Stimulated activated CD8-positive, alpha-beta memory T cell treated with anti-CD3 and anti-CD28 coated beads, Interleukin-15, amount 100 ng/mL, for 4 hours (primary cell): ENCODE measurements around the gene MAS1L.
"Not testable (repeated sequence)": the region's sequence is repeated elsewhere in the genome, so short reads cannot be mapped to it uniquely, and the experiment has no call there.

Experiments
- DNase-seq, 2 donors: peaks; one replicate each; pipeline ENCODE4 v3.0.0-alpha.2; 2020; ENCODE audit warnings: low read depth in 2 of 2

MAS1L gene

DNA sequence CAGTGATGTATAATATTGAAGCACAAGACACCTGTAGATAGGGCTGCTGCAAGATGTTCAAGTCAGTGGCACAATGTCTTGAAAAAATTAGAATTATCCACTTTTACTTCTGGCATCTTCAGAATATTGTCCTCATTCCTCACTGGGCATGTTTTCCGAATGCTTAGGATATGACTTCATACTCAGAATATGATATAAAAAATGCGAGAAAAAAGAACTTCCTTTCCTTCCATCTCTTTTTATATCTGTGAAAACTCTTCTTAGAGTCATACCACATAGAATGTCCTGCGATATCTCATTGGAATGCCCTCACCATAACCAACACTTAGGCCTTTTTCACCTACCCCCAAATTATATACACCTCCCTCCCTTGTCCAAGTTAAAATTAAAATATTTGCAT, 4.6 kb downstream of the MAS1L start:
- no peak for DNase-seq

DNA sequence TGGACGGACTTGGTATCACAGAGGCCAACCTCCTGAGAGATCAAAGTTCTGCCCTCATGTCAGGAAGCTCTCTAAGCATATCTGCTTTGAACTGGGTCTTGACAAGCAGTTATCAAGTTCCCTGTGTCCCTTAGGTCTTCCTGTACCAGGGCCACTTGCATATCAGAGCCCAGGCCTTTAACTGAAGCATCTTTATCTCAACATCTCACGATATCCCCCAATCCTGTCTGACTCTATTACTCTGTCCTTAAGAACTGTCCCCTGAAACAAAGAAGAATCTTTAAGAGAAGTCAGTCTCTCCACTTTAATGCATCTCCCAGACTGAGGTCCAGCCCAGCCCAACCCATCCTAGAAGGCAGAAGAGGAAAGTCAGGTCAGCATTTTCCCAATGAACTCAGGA, 8.2 kb downstream of the MAS1L start:
- DNase-seq: no peak

DNA sequence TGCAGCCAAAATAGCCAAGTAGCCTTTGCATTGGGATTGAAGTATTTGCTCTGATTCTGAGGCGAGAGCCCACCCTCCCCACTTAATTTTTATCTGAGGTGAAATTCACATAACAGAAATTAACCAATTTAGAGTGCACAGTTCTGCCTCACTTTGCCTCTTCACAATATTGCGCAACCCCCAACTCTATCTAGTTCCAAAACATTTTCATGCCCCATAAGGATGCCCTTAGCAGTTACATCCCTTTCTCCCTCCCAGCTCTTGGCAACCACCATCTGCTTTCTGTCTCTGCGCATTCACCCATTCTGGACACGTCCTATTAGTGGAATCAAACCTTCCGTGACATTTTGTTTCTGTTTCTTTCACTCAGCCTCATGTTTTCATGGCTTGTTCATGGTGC, 9.0 kb downstream of the MAS1L start:
- DNase-seq: no peak

DNA sequence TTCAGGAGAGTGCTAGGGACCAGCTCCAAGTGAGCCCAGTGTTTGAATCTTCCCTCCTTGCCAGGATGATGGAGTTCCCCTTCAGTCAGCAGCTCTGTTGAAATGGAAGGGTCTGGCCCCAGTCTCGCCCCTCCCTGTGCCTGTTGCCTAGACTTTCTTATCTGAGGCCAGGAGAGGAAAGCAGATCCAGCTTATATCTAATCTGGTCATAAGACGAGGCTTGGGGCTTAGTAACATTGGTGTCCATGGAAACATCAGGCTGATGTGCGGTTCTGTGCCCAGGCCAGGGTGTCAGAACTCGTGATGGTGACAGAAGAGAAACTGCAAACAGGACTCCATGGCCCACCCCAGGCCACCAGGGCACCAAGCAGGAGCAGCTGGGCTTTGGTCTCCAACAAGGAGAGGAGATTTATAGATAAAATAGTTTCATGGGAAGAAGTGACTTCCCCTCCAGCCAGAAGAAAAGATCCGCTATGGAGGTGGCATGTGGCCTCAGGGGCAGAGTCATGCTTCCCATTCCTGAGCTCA, 9.8 kb downstream of the MAS1L start:
- DNase-seq: no peak

DNA sequence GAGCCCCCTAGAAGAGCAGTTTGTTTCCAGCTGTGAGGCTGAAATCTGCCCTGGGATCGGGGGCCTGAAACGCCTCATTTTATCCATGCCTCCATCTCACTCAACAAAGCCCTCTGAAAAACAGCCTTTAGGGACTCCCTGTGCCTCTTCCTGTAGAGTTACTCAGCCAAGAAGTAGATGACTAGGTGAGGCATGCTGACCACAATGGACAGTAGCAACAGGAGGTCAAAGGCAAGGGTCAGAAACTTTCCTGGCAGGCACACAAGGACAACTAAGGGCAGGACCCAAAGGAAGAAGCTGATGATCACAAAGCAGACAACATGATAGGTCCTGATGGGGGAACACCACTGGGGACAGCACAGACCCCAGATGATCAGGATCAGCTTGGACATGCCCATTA, 12.8 kb downstream of the MAS1L start:
- no peak for DNase-seq

DNA sequence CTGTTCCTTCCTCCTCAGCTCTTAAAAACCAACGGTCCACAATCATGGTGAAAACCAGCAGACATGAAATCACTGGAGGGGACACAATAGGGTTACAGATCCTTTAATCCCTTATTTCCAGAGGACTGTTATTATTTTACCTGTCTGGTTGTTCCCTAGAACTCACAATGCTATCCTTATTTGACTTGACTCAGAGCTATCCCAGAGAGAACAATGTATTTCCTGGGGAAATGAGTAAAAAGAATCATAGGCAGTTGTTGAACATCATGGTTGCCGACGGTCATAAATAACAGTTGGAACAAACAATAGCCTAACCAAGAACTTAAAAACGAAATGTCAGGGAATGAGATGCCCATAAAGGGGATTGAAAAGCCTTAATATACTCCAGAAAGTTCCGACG, 21.5 kb downstream of the MAS1L start:
- no peak for DNase-seq

DNA sequence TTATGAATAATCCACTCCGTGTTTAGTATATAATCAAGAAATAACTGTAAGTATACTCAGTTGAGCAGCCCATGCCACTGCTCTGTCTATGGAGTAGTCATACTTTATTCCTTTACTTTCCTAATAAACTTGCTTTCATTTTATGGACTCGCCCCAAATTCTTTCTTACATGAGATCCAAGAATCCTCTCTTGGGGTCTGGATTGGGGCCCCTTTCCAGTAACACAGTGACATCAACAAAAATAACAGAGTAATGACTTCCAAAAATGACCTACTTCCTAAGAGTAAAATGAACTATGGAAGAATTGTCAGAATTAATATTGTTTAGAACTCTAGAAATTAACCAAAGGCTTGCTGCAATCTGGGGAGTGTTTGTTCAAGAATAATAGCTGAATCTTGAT, 22.0 kb downstream of the MAS1L start:
- no peak for DNase-seq

DNA sequence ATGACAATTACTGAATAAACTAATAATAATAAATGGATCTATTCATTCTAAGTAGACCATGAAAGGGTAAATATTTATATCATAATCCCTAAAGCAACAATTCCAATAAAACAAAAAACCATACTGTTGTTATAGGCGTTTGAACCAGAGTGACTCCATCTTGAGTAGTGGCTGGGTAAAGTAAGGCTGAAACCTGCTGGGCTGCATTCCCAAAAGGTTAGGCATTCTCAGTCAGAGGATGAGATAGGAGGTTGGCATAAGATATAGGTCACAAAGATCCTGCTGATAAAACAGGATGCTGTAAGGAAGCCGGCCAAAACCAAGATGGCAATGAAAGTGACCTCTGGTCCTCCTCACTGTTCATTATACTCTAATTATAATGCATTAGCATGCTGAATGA, 22.5 kb downstream of the MAS1L start:
- no peak for DNase-seq

DNA sequence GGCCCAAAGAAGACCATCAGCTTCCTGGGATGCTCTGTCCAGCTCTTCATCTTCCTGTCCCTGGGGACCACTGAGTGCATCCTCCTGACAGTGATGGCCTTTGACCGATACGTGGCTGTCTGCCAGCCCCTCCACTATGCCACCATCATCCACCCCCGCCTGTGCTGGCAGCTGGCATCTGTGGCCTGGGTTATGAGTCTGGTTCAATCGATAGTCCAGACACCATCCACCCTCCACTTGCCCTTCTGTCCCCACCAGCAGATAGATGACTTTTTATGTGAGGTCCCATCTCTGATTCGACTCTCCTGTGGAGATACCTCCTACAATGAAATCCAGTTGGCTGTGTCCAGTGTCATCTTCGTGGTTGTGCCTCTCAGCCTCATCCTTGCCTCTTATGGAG, 25.7 kb downstream of the MAS1L start:
- no peak for DNase-seq

DNA sequence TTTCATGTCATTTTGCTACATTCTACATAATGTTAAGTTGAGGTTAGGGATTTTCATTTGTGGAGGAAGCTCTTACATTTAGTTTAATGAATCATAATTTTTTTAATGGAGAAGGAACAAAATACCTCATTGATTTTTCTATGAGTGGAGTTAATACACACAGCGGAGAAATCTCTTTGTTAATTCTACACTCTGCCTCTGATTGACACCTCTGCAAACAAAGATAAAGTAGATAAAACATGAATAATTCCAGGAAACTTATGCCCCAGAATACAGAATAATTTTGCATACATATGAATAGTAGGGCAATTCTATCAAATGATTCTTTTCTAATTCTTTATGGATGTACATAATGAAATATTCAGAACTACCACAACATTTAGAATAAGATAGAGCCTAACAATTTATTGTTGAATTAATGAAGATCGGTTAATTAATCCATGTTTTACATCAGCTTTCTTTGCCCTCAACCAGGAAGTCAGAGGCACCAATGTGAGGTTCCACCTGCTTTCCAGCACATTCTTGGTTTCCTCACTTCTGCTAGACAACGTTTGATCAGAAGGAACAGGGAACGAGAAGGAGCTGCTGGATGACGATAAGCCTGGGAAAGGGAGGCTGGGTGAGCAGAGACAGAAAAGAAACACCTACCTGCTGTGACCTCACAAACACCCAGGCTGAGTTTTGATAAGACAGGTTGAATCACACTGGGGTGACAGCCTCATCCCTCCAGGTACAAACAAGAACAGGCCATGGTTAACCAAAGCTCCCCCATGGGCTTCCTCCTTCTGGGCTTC, 26.5 kb downstream of the MAS1L start:
- no peak for DNase-seq

DNA sequence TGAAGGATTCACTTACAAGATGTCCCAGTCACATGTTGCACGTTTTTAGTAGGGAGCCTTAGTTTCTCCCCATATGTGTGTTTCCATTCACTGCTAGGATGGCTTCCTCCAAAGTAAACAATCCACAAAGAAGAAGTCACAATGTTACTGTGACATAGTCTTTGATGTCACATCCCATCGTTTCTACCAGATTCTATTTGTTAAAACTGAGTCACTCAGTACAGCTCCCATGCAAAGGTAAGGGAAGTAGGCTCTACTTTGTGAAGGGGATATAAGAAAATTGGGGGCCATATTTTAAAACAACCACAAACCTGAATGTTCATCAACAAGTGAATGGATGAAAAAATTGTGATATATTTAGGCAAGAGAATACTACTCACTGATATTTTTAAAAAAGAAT, 30.8 kb downstream of the MAS1L start, which contains the start of the genes OR11A1 and OR2H1:
Gene OR11A1 (minus strand): TSS at position 101 of the 400 bp plus-strand sequence. CDS start 29,430 bp downstream, outside the sequence.
Gene OR2H1 (plus strand): TSS at position 185 of the 400 bp plus-strand sequence. CDS start 4,615 bp downstream, outside the sequence.
- no peak for DNase-seq

DNA sequence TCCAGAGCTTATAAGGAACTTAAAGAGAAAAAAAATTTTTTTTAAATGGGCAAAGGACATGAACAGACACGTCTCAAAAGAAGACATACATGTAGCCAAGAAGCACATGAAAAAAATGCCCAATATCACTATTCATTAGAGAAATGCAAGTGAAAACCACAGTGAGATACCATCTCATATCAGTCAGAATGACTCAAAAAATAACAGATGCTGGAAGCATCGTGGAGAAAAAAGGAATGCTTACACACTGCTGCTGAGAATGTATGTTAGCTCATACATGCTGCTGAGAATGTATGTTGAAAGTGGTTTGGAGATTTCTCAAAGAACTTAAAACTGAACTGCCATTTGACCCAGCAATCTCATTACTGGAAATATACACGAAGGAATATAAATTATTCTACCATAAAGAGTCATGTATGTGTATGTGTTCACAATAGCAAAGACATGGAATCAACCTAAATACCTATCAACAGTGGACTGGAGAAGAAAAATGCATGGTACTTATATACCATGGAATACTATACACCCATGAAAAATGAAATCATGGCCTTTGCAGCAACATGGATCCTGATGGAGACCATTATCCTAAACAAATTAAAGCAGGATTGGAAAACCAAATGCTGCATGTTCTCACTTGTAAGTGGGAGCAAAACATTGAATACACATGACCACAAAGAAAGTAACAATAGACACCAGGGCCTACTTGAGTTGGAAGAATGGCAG, 36.1 kb downstream of the MAS1L start:
- DNase-seq: no peak

DNA sequence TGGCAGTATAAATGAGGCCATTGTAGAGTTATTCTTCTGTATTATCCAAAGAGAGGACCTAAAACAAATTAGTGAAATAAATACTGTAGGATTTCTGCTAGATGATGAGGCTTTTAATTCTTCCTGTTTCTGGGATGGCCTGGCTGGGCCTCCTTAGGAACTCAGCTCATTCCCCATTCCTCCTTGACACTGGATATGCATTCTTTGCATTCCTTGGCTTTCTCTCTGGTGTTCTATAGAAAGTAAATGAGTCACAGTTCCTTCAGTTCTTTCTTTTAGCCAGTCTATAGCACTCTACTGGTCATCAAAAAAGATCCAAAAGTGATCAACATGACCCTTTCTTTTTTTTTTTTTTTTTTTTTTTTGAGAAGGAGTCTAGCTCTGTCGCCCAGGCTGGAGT, 40.1 kb downstream of the MAS1L start:
- DNase-seq: no peak

DNA sequence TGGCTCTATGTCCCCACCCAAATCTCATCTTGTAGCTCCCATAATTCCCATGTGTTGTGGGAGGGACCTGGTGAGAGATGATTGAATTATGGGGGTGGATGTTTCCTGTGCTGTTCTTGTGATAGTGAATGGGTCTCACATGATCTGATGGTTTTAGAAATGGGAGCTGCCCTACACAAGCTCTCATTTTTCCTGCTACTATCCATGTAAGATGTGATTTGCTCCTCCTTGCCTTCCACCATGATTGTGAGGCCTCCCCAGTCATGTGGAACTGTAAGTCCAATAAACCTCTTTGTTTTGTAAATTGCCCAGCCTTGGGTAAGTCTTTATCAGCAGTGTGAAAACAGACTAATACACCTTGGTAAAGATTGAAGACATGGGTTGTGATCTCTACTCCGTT, 43.7 kb downstream of the MAS1L start:
- DNase-seq: not testable (repeated sequence)

DNA sequence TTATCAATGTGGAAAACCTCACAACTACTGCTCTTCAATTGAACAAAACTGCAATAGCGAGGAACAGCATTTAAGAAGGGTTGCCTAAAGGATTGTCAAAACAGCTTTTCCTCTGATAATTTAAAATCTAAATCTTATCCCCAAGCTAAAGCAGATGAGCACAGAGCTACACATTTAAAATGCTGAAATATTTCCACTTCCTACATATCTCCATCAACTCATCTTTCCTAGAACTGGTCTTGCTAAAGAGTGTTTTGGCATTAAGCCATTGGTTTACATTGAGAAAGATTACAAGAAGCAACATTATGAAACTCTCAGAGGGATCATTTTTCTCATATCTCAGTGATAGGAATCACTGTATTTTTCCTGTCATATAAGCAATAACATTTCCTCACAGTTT, 45.0 kb downstream of the MAS1L start:
- no peak for DNase-seq

DNA sequence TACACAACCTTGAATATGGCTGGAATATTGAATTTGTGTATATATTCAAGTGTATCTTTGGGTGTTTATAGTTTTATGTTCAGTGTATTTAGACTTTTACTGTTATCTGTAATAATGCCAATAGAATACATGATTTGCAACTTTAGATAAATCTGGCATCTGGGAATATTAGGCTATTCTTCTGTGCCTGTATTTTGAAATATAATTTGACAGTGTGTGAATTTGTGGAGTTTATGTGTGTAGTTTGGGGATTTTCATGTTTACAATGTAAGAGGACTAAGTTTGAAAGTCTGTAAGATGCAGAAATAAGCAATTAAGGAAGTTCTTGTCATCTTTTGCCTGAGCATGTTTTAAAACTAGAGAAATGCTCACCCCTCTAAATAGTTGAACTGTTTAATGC, 48.8 kb downstream of the MAS1L start, which contains the start of gene OR10C1:
Gene OR10C1 (plus strand): TSS at position 301 of the 400 bp plus-strand sequence. CDS start 710 bp downstream, outside the sequence.
- no peak for DNase-seq

DNA sequence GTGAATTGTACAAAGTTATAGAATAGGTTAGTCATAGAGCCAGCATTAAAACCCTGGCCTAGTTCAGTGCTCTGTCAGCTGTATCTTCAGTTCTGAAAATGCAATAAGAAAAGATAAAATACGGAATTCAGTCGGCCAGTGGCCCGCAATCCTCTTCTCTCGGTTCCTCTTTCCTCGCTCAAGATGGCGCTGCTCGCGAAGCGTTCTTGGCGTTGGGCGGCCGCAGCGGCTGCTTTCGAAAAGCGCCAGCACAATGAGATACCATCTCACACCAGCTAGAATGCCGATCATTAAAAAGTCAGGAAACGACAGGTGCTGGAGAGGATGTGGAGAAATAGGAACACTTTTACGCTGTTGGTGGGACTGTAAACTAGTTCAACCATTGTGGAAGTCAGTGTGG, 51.0 kb downstream of the MAS1L start:
- not testable (repeated sequence) for DNase-seq
